Small intestine (tissue), 7 donors: ENCODE data around the gene MED22. TPM values are rescaled to one million over a fixed set of nuclear protein-coding genes. Genes with fewer than 3 reads are reported as not detected.

Source experiments
- DNase-seq, 2 donors: peaks; one replicate each; pipeline versions ENCODE4 v3.0.0 to v3.0.0-alpha.2; 2013
- FAIRE-seq: peaks from 2 replicates; lab custom pipeline; 2012; peaks lifted over from hg19 to GRCh38; lab: Jason Lieb, UNC
- H3K27ac ChIP-seq, 3 donors: one replicate each; pipeline ENCODE4 v1.5.1; 2013; ENCODE audit warnings: low read length in 2 of 3, mild to moderate bottlenecking in 2 of 3, control low read depth in 1 of 3, inconsistent platforms in 1 of 3, low read depth in 1 of 3, moderate library complexity in 1 of 3
- H3K27me3 ChIP-seq, 3 donors: one replicate each; pipeline ENCODE4 v1.6.1; 2013; ENCODE audit warnings: low read length in 3 of 3, inconsistent platforms in 1 of 3; ENCODE audit not compliant: control insufficient read depth in 3 of 3, insufficient read depth in 3 of 3
- H3K36me3 ChIP-seq, 3 donors: one replicate each; pipeline ENCODE4 v1.6.1; 2013; ENCODE audit warnings: low read length in 3 of 3, inconsistent platforms in 1 of 3, low read depth in 1 of 3, mild to moderate bottlenecking in 1 of 3, moderate library complexity in 1 of 3; ENCODE audit not compliant: control insufficient read depth in 3 of 3, insufficient read depth in 2 of 3
- H3K4me1 ChIP-seq, 3 donors: one replicate each; pipeline ENCODE4 v1.6.1; 2013; ENCODE audit warnings: low read length in 2 of 3, inconsistent platforms in 1 of 3, low read depth in 1 of 3, mild to moderate bottlenecking in 1 of 3, moderate library complexity in 1 of 3; ENCODE audit not compliant: control insufficient read depth in 3 of 3, insufficient read depth in 2 of 3
- H3K4me3 ChIP-seq, 3 donors: one replicate each; pipeline ENCODE4 v1.5.1; 2013; ENCODE audit warnings: low read length in 3 of 3, control low read depth in 1 of 3, inconsistent platforms in 1 of 3, low read depth in 1 of 3, mild to moderate bottlenecking in 1 of 3, moderate library complexity in 1 of 3
- H3K9me3 ChIP-seq, 2 donors: one replicate each; pipeline ENCODE4 v1.6.1; 2013; ENCODE audit warnings: low read depth in 1 of 2, low read length in 1 of 2; ENCODE audit not compliant: control insufficient read depth in 2 of 2, insufficient read depth in 1 of 2
- WGBS, 3 donors: extraction: QIAGEN DNeasy Blood & Tissue Kit; methylation state at CpG; one replicate each; pipeline ENCODE4 v1.1.7; 2013; 5-methylcytosine and 5-hydroxymethylcytosine counted together
- polyA plus RNA-seq, 4 donors: library from polyadenylated mRNA; stranded (reverse) in 3 of 4; unstranded in 1 of 4; fragments of 200-250 nt in 3 of 4; fragments of 120-200 nt in 1 of 4; gene quantifications; one replicate each; pipeline versions ENCODE4 v1.2.1 to v1.2.3, GENCODE V29; 2013
- donor health status: healthy with polysubstance abuse.
- donor health status: control.
- donor health status: control.
- donor health status: Bipolar disorder and iron deficiency.
- donor health status: healthy.

The MED22 gene
- polyA plus RNA-seq, 4 donors, result 10.3 to 19.5 (median 17.6) TPM

DNA sequence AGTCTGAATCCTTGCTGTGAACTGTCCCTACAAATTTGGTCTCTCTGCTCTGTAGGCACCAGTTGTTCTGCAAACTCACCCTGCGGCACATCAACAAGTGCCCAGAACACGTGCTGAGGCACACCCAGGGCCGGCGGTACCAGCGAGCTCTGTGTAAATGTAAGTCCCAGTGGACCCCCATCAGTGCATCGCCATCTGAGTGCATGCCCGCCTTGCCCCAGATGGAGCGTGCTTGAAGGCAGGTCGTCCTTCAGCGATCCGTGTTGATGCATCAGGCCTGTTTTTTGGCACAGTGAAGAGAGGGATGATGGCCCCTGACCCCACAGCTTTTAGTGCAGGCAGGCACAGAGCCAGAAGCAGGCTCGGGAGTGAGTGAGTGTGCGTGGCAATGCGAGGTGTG is 9.7 kb upstream of the MED22 start:
- H3K4me1 ChIP-seq, result peaks cover 2 to 56% (median 2%) of the 10 kb centered on the region in 3 donors
- no peak overlapping the region for H3K27ac ChIP-seq
- 80 to 84% (median 84%) methylated on average over 14 of the region's 14 CpGs for WGBS, 3 donors
- no peak for DNase-seq
- peaks cover 0 to 78% (median 8%) of the 10 kb centered on the region in 3 donors for H3K36me3 ChIP-seq
- no peak for FAIRE-seq
- H3K27me3 ChIP-seq, result no peaks in the 10 kb centered on the region
- H3K4me3 ChIP-seq, result peak overlapping the region in 1 of 3 donors; percentile 69
- no peaks in the 10 kb centered on the region for H3K9me3 ChIP-seq

- peak within 1 kb of the TSS; percentile 77 to 82 (median 79) for H3K4me3 ChIP-seq
- DNase-seq, result peak; percentile 86 to 95
- no peaks in the 10 kb centered on the region for H3K27me3 ChIP-seq
- H3K27ac ChIP-seq, result peak within 1 kb of the TSS; percentile 15 to 75 (median 49)
- 0 to 1% (median 1%) methylated on average over 46 to 78 of the region's 78 CpGs for WGBS, 3 donors
- H3K36me3 ChIP-seq, result peaks cover under 1 to 78% (median 7%) of the 10 kb centered on the region in 3 donors
- no peaks in the 10 kb centered on the region for H3K9me3 ChIP-seq
- FAIRE-seq, result no peak
- peaks cover 0 to 52% (median 2%) of the 10 kb centered on the region in 3 donors for H3K4me1 ChIP-seq
These were observed 8.6 kb upstream of the MED22 start, which contains the start of the genes SURF1 and SURF2 for GRCh38 chr9:133356391-133357091. Gene SURF1 (minus strand): TSS chr9:133356487. CDS start chr9:133356453, 34 bp downstream. Gene SURF2 (plus strand): TSS chr9:133356550. CDS start chr9:133356593, 43 bp downstream.

DNA sequence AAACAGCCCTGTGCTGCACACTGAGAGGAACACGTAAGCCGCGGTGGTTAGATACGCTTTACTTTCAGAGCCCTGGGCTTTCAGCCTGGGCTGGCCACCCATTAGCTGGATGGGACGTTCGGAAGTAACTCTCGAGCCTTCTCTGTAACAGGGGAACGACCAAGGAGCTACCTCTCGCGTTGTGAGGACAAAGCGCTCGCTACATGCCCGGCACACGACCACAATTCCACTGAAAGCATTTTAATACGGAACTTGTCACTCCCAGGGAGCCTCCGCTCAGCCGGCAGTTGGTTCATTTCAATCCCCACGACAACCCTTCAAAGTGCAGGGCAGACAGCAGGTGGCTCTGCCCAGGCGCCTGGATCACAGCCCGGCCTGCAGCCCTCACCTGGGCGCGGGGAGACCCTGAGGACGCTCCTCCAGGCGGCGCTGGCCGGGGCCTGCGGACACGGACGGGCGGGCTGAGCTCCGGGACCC is 8.0 kb upstream of the MED22 start:
- Histone ChIP-seq H3K4me1 (peaks cover 0 to 48% (median 2%) of the 10 kb centered on the region in 3 donors), H3K9me3 (no peaks in the 10 kb centered on the region), H3K27ac (peak overlapping the region in 2 of 3 donors; percentile 15 to 75), H3K36me3 (peaks cover 5 to 77% (median 10%) of the 10 kb centered on the region in 3 donors), H3K27me3 (no peaks in the 10 kb centered on the region), H3K4me3 (peak overlapping the region; percentile 77 to 82 (median 79))
- 0% methylated on average over 26 to 31 of the region's 31 CpGs for WGBS, 3 donors
- DNase-seq, result no peak
- no peak for FAIRE-seq

DNA sequence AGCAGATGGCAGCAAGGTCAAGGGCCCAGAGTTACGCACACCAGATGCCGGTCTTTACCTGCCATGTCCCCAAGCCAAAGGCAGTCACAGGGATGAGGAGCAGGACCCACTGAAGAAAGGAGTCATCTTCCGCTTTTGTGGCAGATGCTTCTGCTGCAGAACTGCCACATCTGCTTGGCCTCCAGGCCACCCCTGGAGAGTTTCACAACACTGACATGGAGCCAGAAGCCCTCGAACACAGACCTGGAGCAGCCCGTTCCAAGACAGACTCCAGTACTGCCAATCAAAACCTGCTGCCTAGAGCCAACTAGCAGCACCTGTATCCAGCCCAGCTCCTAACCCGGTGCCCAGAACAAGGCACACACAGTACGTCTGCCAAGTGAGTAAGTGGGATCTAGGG is 6.8 kb upstream of the MED22 start:
- Histone ChIP-seq H3K27ac (no peak overlapping the region), H3K27me3 (no peaks in the 10 kb centered on the region), H3K4me3 (no peak overlapping the region), H3K36me3 (peaks cover 16 to 74% (median 17%) of the 10 kb centered on the region in 3 donors), H3K9me3 (no peaks in the 10 kb centered on the region), H3K4me1 (peaks cover 0 to 36% (median 2%) of the 10 kb centered on the region in 3 donors)
- FAIRE-seq (no peak), DNase-seq (no peak)
- 85 to 89% (median 87%) methylated on average over 7 of the region's 7 CpGs for WGBS, 3 donors

DNA sequence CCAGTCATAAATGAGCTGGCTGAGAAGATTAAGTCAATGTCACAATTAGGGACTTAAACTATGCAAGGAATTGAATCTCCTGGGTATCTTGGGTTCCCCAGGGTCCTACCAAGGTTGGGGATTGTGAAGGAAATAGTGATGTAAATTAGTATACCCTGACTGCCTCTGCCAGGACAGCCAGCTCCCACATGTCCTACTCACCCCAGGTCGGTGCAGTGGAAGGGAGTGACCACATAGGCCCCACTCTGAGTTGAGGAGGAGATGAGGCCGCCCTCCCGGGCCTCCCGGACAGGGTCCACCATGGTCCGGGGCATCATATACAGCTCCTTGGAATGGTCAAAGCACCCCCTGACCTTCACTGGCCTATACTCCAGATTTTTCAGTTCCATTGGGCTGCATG is 5.6 kb upstream of the MED22 start:
- DNase-seq (no peak), FAIRE-seq (no peak)
- 73 to 83% (median 82%) methylated on average over 5 of the region's 5 CpGs for WGBS, 3 donors
- no peak overlapping the region for H3K27ac ChIP-seq
- no peak overlapping the region for H3K4me3 ChIP-seq
- H3K4me1 ChIP-seq, result peaks cover 0 to 33% (median 4%) of the 10 kb centered on the region in 3 donors
- peaks cover 16 to 72% (median 17%) of the 10 kb centered on the region in 3 donors for H3K36me3 ChIP-seq
- no peaks in the 10 kb centered on the region for H3K9me3 ChIP-seq
- H3K27me3 ChIP-seq, result no peaks in the 10 kb centered on the region

- FAIRE-seq (no peak), DNase-seq (no peak)
- Histone ChIP-seq H3K27ac (no peak overlapping the region), H3K36me3 (peaks cover 16 to 67% (median 17%) of the 10 kb centered on the region in 3 donors), H3K9me3 (no peaks in the 10 kb centered on the region), H3K4me3 (no peak overlapping the region), H3K4me1 (peaks cover 0 to 25% (median 4%) of the 10 kb centered on the region in 3 donors), H3K27me3 (no peaks in the 10 kb centered on the region)
- WGBS, 3 donors, result 69 to 70% (median 70%) methylated on average over 8 of the region's 8 CpGs
These were observed 4.9 kb upstream of the MED22 start for GRCh38 chr9:133352635-133353340.

DNA sequence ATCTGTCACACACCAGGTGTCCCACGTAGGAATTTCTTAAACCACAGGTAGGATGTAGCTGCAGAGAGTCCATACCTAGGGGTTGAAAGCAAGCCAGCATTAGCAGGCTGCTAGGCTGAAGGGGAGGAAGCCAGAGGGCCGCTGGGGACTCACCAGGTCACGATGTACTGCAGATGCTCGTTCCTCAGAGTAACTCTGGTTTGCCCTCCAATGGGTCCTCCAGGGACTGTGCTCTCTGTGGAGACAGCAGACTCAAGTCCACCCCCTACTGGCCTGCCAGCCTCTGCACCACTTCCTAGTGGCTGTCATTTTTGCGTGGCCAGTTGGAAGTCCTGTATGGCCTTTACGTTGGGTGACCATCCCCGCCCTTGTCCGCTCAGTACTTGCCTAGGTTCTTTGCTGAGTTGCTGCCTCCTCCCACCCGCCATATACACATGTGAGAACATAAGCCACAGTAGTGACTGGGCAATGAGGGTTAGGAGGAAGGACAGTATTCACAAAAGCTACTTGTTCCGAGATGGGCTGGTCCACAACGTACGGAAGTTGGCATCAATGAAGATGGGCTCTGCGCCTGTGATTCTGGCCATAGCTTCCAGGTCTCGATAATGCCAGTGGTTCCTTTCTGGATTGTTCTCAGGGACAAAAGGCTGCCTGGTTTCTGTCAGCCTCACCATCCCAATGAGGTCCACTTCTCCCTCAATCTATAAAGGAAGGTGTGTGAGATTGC is 4.1 kb upstream of the MED22 start:
- WGBS, 3 donors, result 74 to 80% (median 77%) methylated on average over 14 of the region's 14 CpGs
- H3K4me1 ChIP-seq, result peaks cover 0 to 18% (median 4%) of the 10 kb centered on the region in 3 donors
- H3K27ac ChIP-seq, result no peak overlapping the region
- no peak for FAIRE-seq
- no peak overlapping the region for H3K4me3 ChIP-seq
- no peak for DNase-seq
- no peaks in the 10 kb centered on the region for H3K9me3 ChIP-seq
- no peaks in the 10 kb centered on the region for H3K27me3 ChIP-seq
- H3K36me3 ChIP-seq, result peaks cover 16 to 60% (median 17%) of the 10 kb centered on the region in 3 donors

GRCh38 chr9:133351526-133351907 is 3.6 kb upstream of the MED22 start:
- H3K27ac ChIP-seq, result no peak overlapping the region
- peaks cover 0 to 20% (median 8%) of the 10 kb centered on the region in 3 donors for H3K4me1 ChIP-seq
- FAIRE-seq (no peak), DNase-seq (no peak)
- no peaks in the 10 kb centered on the region for H3K27me3 ChIP-seq
- H3K9me3 ChIP-seq, result no peaks in the 10 kb centered on the region
- no peak overlapping the region for H3K4me3 ChIP-seq
- H3K36me3 ChIP-seq, result peaks cover 16 to 61% (median 17%) of the 10 kb centered on the region in 3 donors
- 92 to 100% (median 94%) methylated on average over 3 of the region's 3 CpGs for WGBS, 3 donors
